Measurements from ENCODE around the gene ZDHHC14. TPM values are rescaled to one million over a fixed set of nuclear protein-coding genes. Genes with fewer than 3 reads are reported as not detected.

The ZDHHC14 gene
- total and polyA plus RNA-seq, 3 donors from 2014 or later: 28.5 to 74.9 (median 67.9) TPM

GRCh38 chr6:157528931-157529653 is 148.1 kb downstream of the ZDHHC14 start:
- no peak overlapping the region for H3K4me3 ChIP-seq
- no peak for TF ChIP-seq CTCF (IDR thresholded peaks at IDR 0.05)
- no peak for TF ChIP-seq POLR2A (IDR thresholded peaks at IDR 0.05)
- H3K9me3 ChIP-seq: no peaks in the 10 kb centered on the region
- H3K4me1 ChIP-seq: peaks cover 11% of the 10 kb centered on the region
- no peaks in the 10 kb centered on the region for H3K36me3 ChIP-seq (ENCODE audit: low read depth, missing control alignments)
- WGBS, 2 donors: 75 to 82% methylated on average over 5 of the region's 5 CpGs
- H3K27ac ChIP-seq: peak overlapping the region in 1 of 2 donors; percentile 68
- H3K27me3 ChIP-seq: no peaks in the 10 kb centered on the region
- intact Hi-C loops (cut with DNase I; ENCODE audit: low total_unique reads): no loop called here
- DNase-seq: peak; percentile 66

DNA sequence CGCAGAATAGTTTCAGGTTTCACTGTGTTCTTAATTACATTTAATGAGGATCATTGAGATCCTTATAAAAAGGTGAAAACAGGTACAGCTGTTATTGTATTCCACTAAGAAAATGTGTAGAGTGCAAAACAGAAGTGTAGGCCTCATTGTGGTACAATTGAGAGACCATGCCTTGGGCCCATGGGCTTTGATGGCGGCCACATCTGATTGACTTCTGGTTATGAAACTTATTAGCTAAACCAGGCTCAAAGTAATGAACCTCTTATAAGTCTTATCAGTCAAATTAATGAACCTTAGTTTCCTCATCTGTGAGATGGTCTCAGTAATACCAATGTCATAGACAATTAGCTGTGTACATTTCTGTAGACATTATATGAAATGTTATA is 148.7 kb downstream of the ZDHHC14 start:
- no peak overlapping the region for H3K4me3 ChIP-seq
- H3K27ac ChIP-seq: peak overlapping the region in 1 of 2 donors; percentile 68
- WGBS, 2 donors: 92 to 94% methylated on average over 2 of the region's 2 CpGs
- no peak for DNase-seq
- no peak for TF ChIP-seq CTCF (IDR thresholded peaks at IDR 0.05)
- TF ChIP-seq POLR2A (IDR thresholded peaks at IDR 0.05): no peak
- H3K4me1 ChIP-seq: peaks cover 11% of the 10 kb centered on the region
- intact Hi-C loops (cut with DNase I; ENCODE audit: low total_unique reads): no loop called here
- no peaks in the 10 kb centered on the region for H3K27me3 ChIP-seq
- no peaks in the 10 kb centered on the region for H3K9me3 ChIP-seq
- H3K36me3 ChIP-seq (ENCODE audit: low read depth, missing control alignments): no peaks in the 10 kb centered on the region

DNA sequence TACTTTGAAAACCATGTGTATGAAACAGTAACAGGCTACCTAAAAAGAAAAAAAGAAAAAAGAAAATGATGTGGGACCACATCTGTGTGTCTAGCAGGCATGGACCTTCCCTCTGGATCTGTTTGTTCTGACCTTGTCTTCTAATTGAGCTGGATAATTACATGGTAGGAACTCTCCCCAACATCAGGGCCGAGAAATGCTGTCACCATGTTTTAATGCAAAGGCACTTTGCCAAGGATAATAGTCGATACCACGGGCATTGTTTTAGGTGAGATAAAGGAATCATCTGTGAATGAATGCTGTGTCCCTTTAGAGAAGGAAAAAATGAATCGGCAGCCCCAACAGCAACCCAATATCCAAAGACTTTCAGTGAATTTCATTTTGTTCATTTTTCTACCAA is 149.1 kb downstream of the ZDHHC14 start:
- H3K36me3 ChIP-seq (ENCODE audit: low read depth, missing control alignments): no peaks in the 10 kb centered on the region
- no peak for DNase-seq
- no peak overlapping the region for H3K4me3 ChIP-seq

DNA sequence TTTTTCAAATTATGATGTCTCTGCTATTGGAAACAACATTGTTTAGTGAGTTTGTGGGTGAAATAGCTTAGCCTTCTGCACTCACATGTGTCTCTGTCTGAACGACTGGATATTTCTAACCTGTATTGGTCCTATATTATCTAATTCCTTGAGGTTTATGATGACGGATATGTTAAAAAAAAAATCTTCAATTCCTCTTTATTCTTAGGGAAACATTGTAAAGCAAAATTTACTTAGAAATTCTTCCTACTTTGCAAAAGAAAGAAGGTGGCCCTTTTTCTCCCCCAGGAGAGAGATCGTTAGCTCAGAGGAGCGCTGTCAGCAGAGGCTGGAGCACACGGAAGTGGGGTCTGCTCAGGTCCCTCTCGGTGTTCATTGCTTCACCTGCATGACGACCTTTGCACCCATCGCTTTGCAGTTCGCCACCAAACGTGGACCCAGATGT is 149.8 kb downstream of the ZDHHC14 start:
- H3K27me3 ChIP-seq: no peaks in the 10 kb centered on the region
- H3K36me3 ChIP-seq (ENCODE audit: low read depth, missing control alignments): no peaks in the 10 kb centered on the region
- 65 to 78% methylated on average over 10 of the region's 10 CpGs for WGBS, 2 donors
- intact Hi-C loops (cut with DNase I; ENCODE audit: low total_unique reads): no loop called here
- H3K27ac ChIP-seq: peak overlapping the region in 1 of 2 donors; percentile 68
- no peaks in the 10 kb centered on the region for H3K9me3 ChIP-seq
- no peak for DNase-seq
- TF ChIP-seq CTCF (IDR thresholded peaks at IDR 0.05) (no peak), POLR2A (IDR thresholded peaks at IDR 0.05) (no peak)
- no peak overlapping the region for H3K4me3 ChIP-seq
- peaks cover 22% of the 10 kb centered on the region for H3K4me1 ChIP-seq

More for the DNA sequence above, 149.1 kb downstream of the ZDHHC14 start:
- Histone ChIP-seq H3K4me1 (peaks cover 16% of the 10 kb centered on the region), H3K9me3 (no peaks in the 10 kb centered on the region), H3K27ac (peak overlapping the region in 1 of 2 donors; percentile 68), H3K27me3 (no peaks in the 10 kb centered on the region)
- WGBS, 2 donors: 44 to 53% methylated on average over 4 of the region's 4 CpGs
- no peak for TF ChIP-seq POLR2A (IDR thresholded peaks at IDR 0.05)
- no peak for TF ChIP-seq CTCF (IDR thresholded peaks at IDR 0.05)
- intact Hi-C loops (cut with DNase I; ENCODE audit: low total_unique reads): no loop called here
